Measurements from ENCODE around the gene DNAJC17.
A peak's percentile ranks its signal among the peaks of the same experiment; 100 is the strongest.

The DNAJC17 gene

GRCh38 chr15:40845511-40846284 is 38.4 kb upstream of the DNAJC17 start:
- peak overlapping the region; percentile 88 to 94 for H3K9ac ChIP-seq (ENCODE audit: low read depth in 1 of 2, low read length in 2 of 2)
- no peaks in the 10 kb centered on the region for H3K9me3 ChIP-seq (ENCODE audit: control insufficient read depth in 2 of 2, low read length in 2 of 2)
- peak overlapping the region; percentile 98 for H3K27ac ChIP-seq (ENCODE audit: low read depth in 2 of 2, low read length in 2 of 2)
- H3K4me3 ChIP-seq (ENCODE audit: low read length in 2 of 2): peak overlapping the region; percentile 68 to 87
- H3K4me1 ChIP-seq (ENCODE audit: control insufficient read depth in 2 of 2, insufficient read depth in 2 of 2, low read length in 2 of 2): peaks cover 25 to 26% of the 10 kb centered on the region in 2 donors
- H3K27me3 ChIP-seq (ENCODE audit: control insufficient read depth in 2 of 2, insufficient read depth in 2 of 2, low read length in 2 of 2): no peaks in the 10 kb centered on the region
- H3K36me3 ChIP-seq (ENCODE audit: control insufficient read depth in 2 of 2, insufficient read depth in 2 of 2, low read length in 2 of 2): peaks cover 5% of the 10 kb centered on the region in 2 donors

GRCh38 chr15:40845036-40845435 is 37.8 kb upstream of the DNAJC17 start:
- H3K9ac ChIP-seq (ENCODE audit: low read depth in 1 of 2, low read length in 2 of 2): peak overlapping the region; percentile 88 to 94
- no peaks in the 10 kb centered on the region for H3K36me3 ChIP-seq (ENCODE audit: control insufficient read depth in 2 of 2, insufficient read depth in 2 of 2, low read length in 2 of 2)
- H3K27me3 ChIP-seq (ENCODE audit: control insufficient read depth in 2 of 2, insufficient read depth in 2 of 2, low read length in 2 of 2): no peaks in the 10 kb centered on the region

GRCh38 chr15:40844696-40845030 is 37.4 kb upstream of the DNAJC17 start:
- Histone ChIP-seq H3K27me3 (ENCODE audit: control insufficient read depth in 2 of 2, insufficient read depth in 2 of 2, low read length in 2 of 2) (no peaks in the 10 kb centered on the region), H3K36me3 (ENCODE audit: control insufficient read depth in 2 of 2, insufficient read depth in 2 of 2, low read length in 2 of 2) (no peaks in the 10 kb centered on the region), H3K9ac (ENCODE audit: low read depth in 1 of 2, low read length in 2 of 2) (peak overlapping the region; percentile 88 to 94), H3K27ac (ENCODE audit: low read depth in 2 of 2, low read length in 2 of 2) (peak overlapping the region; percentile 98), H3K4me1 (ENCODE audit: control insufficient read depth in 2 of 2, insufficient read depth in 2 of 2, low read length in 2 of 2) (peaks cover 21 to 22% of the 10 kb centered on the region in 2 donors), H3K9me3 (ENCODE audit: control insufficient read depth in 2 of 2, low read length in 2 of 2) (no peaks in the 10 kb centered on the region), H3K4me3 (ENCODE audit: low read length in 2 of 2) (peak overlapping the region; percentile 68 to 87)

More at GRCh38 chr15:40845036-40845435, 37.8 kb upstream of the DNAJC17 start:
- peak overlapping the region; percentile 98 for H3K27ac ChIP-seq (ENCODE audit: low read depth in 2 of 2, low read length in 2 of 2)
- H3K4me3 ChIP-seq (ENCODE audit: low read length in 2 of 2): peak overlapping the region; percentile 68 to 87
- peaks cover 21 to 22% of the 10 kb centered on the region in 2 donors for H3K4me1 ChIP-seq (ENCODE audit: control insufficient read depth in 2 of 2, insufficient read depth in 2 of 2, low read length in 2 of 2)
- H3K9me3 ChIP-seq (ENCODE audit: control insufficient read depth in 2 of 2, low read length in 2 of 2): no peaks in the 10 kb centered on the region

GRCh38 chr15:40843885-40844695 is 36.8 kb upstream of the DNAJC17 start, which contains the start of gene SPINT1:
SPINT1 (plus strand) TSS chr15:40844048; CDS start chr15:40844555, 507 bp downstream.
- no peaks in the 10 kb centered on the region for H3K9me3 ChIP-seq (ENCODE audit: control insufficient read depth in 2 of 2, low read length in 2 of 2)
- peaks cover 21 to 22% of the 10 kb centered on the region in 2 donors for H3K4me1 ChIP-seq (ENCODE audit: control insufficient read depth in 2 of 2, insufficient read depth in 2 of 2, low read length in 2 of 2)
- H3K4me3 ChIP-seq (ENCODE audit: low read length in 2 of 2): peak within 1 kb of the TSS; percentile 68 to 87
- H3K27ac ChIP-seq (ENCODE audit: low read depth in 2 of 2, low read length in 2 of 2): peak within 1 kb of the TSS; percentile 98
- H3K9ac ChIP-seq (ENCODE audit: low read depth in 1 of 2, low read length in 2 of 2): peak within 1 kb of the TSS; percentile 88 to 94
- no peaks in the 10 kb centered on the region for H3K36me3 ChIP-seq (ENCODE audit: control insufficient read depth in 2 of 2, insufficient read depth in 2 of 2, low read length in 2 of 2)
- H3K27me3 ChIP-seq (ENCODE audit: control insufficient read depth in 2 of 2, insufficient read depth in 2 of 2, low read length in 2 of 2): no peaks in the 10 kb centered on the region

GRCh38 chr15:40843261-40843884 is 36.1 kb upstream of the DNAJC17 start:
- H3K27ac ChIP-seq (ENCODE audit: low read depth in 2 of 2, low read length in 2 of 2): peak overlapping the region; percentile 98
- H3K4me1 ChIP-seq (ENCODE audit: control insufficient read depth in 2 of 2, insufficient read depth in 2 of 2, low read length in 2 of 2): peaks cover 21% of the 10 kb centered on the region in 2 donors
- no peaks in the 10 kb centered on the region for H3K9me3 ChIP-seq (ENCODE audit: control insufficient read depth in 2 of 2, low read length in 2 of 2)
- H3K4me3 ChIP-seq (ENCODE audit: low read length in 2 of 2): peak overlapping the region; percentile 68 to 87
- H3K36me3 ChIP-seq (ENCODE audit: control insufficient read depth in 2 of 2, insufficient read depth in 2 of 2, low read length in 2 of 2): no peaks in the 10 kb centered on the region
- H3K27me3 ChIP-seq (ENCODE audit: control insufficient read depth in 2 of 2, insufficient read depth in 2 of 2, low read length in 2 of 2): no peaks in the 10 kb centered on the region
- peak overlapping the region; percentile 74 to 88 for H3K9ac ChIP-seq (ENCODE audit: low read depth in 1 of 2, low read length in 2 of 2)

- H3K4me3 ChIP-seq (ENCODE audit: low read length in 2 of 2): no peak overlapping the region
- H3K4me1 ChIP-seq (ENCODE audit: control insufficient read depth in 2 of 2, insufficient read depth in 2 of 2, low read length in 2 of 2): peaks cover 6 to 10% of the 10 kb centered on the region in 2 donors
- no peaks in the 10 kb centered on the region for H3K9me3 ChIP-seq (ENCODE audit: control insufficient read depth in 2 of 2, low read length in 2 of 2)
- no peak overlapping the region for H3K9ac ChIP-seq (ENCODE audit: low read depth in 1 of 2, low read length in 2 of 2)
- peaks cover 0 to 2% of the 10 kb centered on the region in 2 donors for H3K36me3 ChIP-seq (ENCODE audit: control insufficient read depth in 2 of 2, insufficient read depth in 2 of 2, low read length in 2 of 2)
- H3K27me3 ChIP-seq (ENCODE audit: control insufficient read depth in 2 of 2, insufficient read depth in 2 of 2, low read length in 2 of 2): no peaks in the 10 kb centered on the region
- no peak overlapping the region for H3K27ac ChIP-seq (ENCODE audit: low read depth in 2 of 2, low read length in 2 of 2)
Measured at GRCh38 chr15:40841741-40842140, 34.5 kb upstream of the DNAJC17 start.

GRCh38 chr15:40838756-40839155 is 31.5 kb upstream of the DNAJC17 start:
- Histone ChIP-seq H3K4me3 (ENCODE audit: low read length in 2 of 2) (no peak overlapping the region), H3K27ac (ENCODE audit: low read depth in 2 of 2, low read length in 2 of 2) (no peak overlapping the region), H3K9ac (ENCODE audit: low read depth in 1 of 2, low read length in 2 of 2) (no peak overlapping the region), H3K36me3 (ENCODE audit: control insufficient read depth in 2 of 2, insufficient read depth in 2 of 2, low read length in 2 of 2) (peaks cover 0 to 4% of the 10 kb centered on the region in 2 donors), H3K27me3 (ENCODE audit: control insufficient read depth in 2 of 2, insufficient read depth in 2 of 2, low read length in 2 of 2) (no peaks in the 10 kb centered on the region), H3K9me3 (ENCODE audit: control insufficient read depth in 2 of 2, low read length in 2 of 2) (no peaks in the 10 kb centered on the region), H3K4me1 (ENCODE audit: control insufficient read depth in 2 of 2, insufficient read depth in 2 of 2, low read length in 2 of 2) (peaks cover 2 to 5% of the 10 kb centered on the region in 2 donors)

- Histone ChIP-seq H3K4me3 (ENCODE audit: low read length in 2 of 2) (no peak overlapping the region), H3K4me1 (ENCODE audit: control insufficient read depth in 2 of 2, insufficient read depth in 2 of 2, low read length in 2 of 2) (no peaks in the 10 kb centered on the region), H3K27me3 (ENCODE audit: control insufficient read depth in 2 of 2, insufficient read depth in 2 of 2, low read length in 2 of 2) (no peaks in the 10 kb centered on the region), H3K9ac (ENCODE audit: low read depth in 1 of 2, low read length in 2 of 2) (no peak overlapping the region), H3K36me3 (ENCODE audit: control insufficient read depth in 2 of 2, insufficient read depth in 2 of 2, low read length in 2 of 2) (peaks cover 0 to 4% of the 10 kb centered on the region in 2 donors), H3K27ac (ENCODE audit: low read depth in 2 of 2, low read length in 2 of 2) (no peak overlapping the region), H3K9me3 (ENCODE audit: control insufficient read depth in 2 of 2, low read length in 2 of 2) (no peaks in the 10 kb centered on the region)
Measured at GRCh38 chr15:40836020-40836419, 28.7 kb upstream of the DNAJC17 start.

GRCh38 chr15:40832903-40833302 is 25.6 kb upstream of the DNAJC17 start:
- no peak overlapping the region for H3K4me3 ChIP-seq (ENCODE audit: low read length in 2 of 2)
- H3K9me3 ChIP-seq (ENCODE audit: control insufficient read depth in 2 of 2, low read length in 2 of 2): no peaks in the 10 kb centered on the region
- no peak overlapping the region for H3K9ac ChIP-seq (ENCODE audit: low read depth in 1 of 2, low read length in 2 of 2)
- H3K27ac ChIP-seq (ENCODE audit: low read depth in 2 of 2, low read length in 2 of 2): no peak overlapping the region
- H3K36me3 ChIP-seq (ENCODE audit: control insufficient read depth in 2 of 2, insufficient read depth in 2 of 2, low read length in 2 of 2): peaks cover 0 to 4% of the 10 kb centered on the region in 2 donors
- peaks cover 3 to 10% of the 10 kb centered on the region in 2 donors for H3K4me1 ChIP-seq (ENCODE audit: control insufficient read depth in 2 of 2, insufficient read depth in 2 of 2, low read length in 2 of 2)
- no peaks in the 10 kb centered on the region for H3K27me3 ChIP-seq (ENCODE audit: control insufficient read depth in 2 of 2, insufficient read depth in 2 of 2, low read length in 2 of 2)
